WTC11 (cell line): ENCODE measurements around the gene RPL18.

Experiments used
- TF ChIP-seq, protein P1 (sequence below): sonication (generic); formaldehyde crosslinking; IDR thresholded peaks from 2 replicates; pipeline ENCODE4 v1.8.0; 2022; ENCODE audit warnings: mild to moderate bottlenecking, missing genetic modification reagents
- TF ChIP-seq, protein P2 (sequence below): sonication (generic); formaldehyde crosslinking; IDR thresholded peaks from 2 replicates; pipeline ENCODE4 v1.8.0; 2022; ENCODE audit warnings: mild to moderate bottlenecking, missing genetic modification reagents

DNA sequence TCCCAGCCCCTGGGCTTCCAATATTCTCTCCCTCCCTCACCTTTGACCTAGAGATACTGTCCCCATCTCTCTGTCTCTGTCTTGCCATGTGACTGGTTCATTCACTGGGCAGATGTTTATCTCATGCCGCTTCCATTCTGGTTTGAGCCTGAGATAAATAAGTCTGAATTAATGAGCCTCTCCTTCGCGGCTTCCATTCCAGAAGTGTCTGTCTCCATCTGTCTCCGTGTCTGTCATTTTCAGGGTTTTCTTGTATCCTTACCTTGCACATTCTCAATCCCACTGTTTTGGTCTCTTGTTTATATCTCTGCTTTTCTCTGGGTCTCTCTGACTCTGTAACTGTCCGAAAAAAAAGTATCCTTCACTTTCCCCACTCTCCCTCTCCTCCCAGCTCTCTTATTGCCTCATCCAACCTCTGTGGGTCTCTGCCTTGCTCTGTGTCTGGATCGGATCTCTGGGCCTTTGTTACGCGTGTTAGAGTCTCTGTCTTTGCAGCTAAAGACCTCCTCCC lies 4.6 kb upstream of the RPL18 start:
- TF ChIP-seq, protein P1, sequence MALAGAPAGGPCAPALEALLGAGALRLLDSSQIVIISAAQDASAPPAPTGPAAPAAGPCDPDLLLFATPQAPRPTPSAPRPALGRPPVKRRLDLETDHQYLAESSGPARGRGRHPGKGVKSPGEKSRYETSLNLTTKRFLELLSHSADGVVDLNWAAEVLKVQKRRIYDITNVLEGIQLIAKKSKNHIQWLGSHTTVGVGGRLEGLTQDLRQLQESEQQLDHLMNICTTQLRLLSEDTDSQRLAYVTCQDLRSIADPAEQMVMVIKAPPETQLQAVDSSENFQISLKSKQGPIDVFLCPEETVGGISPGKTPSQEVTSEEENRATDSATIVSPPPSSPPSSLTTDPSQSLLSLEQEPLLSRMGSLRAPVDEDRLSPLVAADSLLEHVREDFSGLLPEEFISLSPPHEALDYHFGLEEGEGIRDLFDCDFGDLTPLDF (CRISPR knock-in tag), result no peak
- TF ChIP-seq, protein P2, sequence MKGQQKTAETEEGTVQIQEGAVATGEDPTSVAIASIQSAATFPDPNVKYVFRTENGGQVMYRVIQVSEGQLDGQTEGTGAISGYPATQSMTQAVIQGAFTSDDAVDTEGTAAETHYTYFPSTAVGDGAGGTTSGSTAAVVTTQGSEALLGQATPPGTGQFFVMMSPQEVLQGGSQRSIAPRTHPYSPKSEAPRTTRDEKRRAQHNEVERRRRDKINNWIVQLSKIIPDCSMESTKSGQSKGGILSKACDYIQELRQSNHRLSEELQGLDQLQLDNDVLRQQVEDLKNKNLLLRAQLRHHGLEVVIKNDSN (CRISPR knock-in tag), result no peak
